Cardiac fibroblast (primary cell): ENCODE data around the gene CALHM1.

Source experiments
- DNase-seq, 2 donors: peaks; one replicate each; pipeline versions ENCODE4 v3.0.0 to v3.0.0-alpha.2; 2010; ENCODE audit warnings: low read depth in 2 of 2
- H3K4me3 ChIP-seq, 2 donors: replicated peaks in 1 of 2; 1 replicate in 1 of 2; 2 replicates in 1 of 2; pipeline ENCODE4 v1.5.1; 2011; ENCODE audit warnings: low read depth in 2 of 2, low read length in 2 of 2, mild to moderate bottlenecking in 2 of 2, moderate library complexity in 1 of 2
- TF ChIP-seq, protein P1 (sequence below): IDR thresholded peaks from one replicate; pipeline ENCODE4 v1.5.1; 2011; ENCODE audit warnings: low read depth, mild to moderate bottlenecking, low read length, inconsistent platforms

The CALHM1 gene

DNA sequence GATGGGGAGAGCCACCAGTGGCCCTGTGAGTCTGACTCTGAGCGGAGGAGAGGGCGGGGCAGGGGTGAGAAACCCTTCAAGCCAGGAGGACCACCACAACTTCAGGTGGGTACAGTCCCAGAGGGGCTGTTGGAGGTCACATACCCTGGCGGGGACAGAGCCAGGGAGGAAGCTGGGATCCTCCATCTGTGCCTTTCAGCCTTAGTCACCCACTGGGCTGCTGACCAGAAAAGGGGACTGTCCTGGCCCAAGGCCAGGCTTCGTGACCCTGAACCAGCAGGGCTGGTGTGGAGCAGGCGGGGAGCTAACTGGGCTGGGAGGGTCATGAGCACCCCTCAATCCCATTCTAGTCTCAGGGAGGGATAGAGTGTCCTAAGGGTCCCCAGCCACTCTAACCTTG is 21.8 kb upstream of the CALHM1 start:
- peak; percentile 45 to 55 for DNase-seq
- H3K4me3 ChIP-seq: no peak overlapping the region
- TF ChIP-seq, protein P1, sequence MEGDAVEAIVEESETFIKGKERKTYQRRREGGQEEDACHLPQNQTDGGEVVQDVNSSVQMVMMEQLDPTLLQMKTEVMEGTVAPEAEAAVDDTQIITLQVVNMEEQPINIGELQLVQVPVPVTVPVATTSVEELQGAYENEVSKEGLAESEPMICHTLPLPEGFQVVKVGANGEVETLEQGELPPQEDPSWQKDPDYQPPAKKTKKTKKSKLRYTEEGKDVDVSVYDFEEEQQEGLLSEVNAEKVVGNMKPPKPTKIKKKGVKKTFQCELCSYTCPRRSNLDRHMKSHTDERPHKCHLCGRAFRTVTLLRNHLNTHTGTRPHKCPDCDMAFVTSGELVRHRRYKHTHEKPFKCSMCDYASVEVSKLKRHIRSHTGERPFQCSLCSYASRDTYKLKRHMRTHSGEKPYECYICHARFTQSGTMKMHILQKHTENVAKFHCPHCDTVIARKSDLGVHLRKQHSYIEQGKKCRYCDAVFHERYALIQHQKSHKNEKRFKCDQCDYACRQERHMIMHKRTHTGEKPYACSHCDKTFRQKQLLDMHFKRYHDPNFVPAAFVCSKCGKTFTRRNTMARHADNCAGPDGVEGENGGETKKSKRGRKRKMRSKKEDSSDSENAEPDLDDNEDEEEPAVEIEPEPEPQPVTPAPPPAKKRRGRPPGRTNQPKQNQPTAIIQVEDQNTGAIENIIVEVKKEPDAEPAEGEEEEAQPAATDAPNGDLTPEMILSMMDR: no peak

DNA sequence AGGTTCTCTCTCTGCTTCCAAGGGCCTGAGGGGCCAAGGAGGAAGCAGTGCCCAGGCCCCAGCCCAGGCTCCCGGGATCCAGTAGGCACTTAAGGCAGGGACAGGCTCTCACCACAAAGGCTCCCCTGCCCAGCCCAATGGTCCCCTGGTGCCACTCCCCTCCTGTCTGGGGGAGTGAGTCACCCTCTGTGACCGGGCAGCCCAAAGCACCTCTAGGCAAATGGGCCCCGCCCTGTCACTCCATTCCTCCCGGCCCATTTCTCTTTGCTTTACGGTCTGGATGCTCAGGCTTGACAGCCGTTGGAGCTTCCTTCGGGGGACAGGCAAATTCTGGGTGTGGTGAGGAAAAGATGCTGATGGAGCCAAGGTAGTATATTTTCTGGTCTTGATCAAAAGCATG is 20.4 kb upstream of the CALHM1 start, which contains the start of gene CALHM3:
CALHM3 (minus strand) TSS at position 106 of the 400 bp plus-strand sequence. CDS start 208 bp downstream, outside the sequence.
- DNase-seq: no peak
- no peak within 1 kb of the TSS for H3K4me3 ChIP-seq
- TF ChIP-seq, protein P1: no peak

DNA sequence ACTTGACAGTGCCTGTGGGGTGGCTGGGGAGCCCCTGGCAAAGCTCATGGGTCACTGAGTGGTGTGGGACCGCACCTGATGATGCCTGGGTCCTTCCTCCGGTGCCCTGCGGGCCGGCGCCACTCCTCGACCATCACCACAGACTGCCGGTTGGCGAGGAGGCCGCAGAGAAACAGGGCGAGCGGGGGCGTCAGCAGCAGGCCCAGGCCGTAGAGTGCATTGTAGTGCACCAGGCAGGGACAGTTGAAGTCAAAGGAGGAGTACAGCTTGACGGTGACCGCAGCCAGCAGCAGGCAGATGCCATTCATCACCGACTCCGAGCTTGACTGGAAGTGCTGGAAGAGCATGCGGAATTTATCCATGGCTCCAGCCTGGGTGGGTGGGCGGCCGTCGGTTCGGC is 20.0 kb upstream of the CALHM1 start:
- TF ChIP-seq, protein P1: no peak
- no peak overlapping the region for H3K4me3 ChIP-seq
- no peak for DNase-seq

DNA sequence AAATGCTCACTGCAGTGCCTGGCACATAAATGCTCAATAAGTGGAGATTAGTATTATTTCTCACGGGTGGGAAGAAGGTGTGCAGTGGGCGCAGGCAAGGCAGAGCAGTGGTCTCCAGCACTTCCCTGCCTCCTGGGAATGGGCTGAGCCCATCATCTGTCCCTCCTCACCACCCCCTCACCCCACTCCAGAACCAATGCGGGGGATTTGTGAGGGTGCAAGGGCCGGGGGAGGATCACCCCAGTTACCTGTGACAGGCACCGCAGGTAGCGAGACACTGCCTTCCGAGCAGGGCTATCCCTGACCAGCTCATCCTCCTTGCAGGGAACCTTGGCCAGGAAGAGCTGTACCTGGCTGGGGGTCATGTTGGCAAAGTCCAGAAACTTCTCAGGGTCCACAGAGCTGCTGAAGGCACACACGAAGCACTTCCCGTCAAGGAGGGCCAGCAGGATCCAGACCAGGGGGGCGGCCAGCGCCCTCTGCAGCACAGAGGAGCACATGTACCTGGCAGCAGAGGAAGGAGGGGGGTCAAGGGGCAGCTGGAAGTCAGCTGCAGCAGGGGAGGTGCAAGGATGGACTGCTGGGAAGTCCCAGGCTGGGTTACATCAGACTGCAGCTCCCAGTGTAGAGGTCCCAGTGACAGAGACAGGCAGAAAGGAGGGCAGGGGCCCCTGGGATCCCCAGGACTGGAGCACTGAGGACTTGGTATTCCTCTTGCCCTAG is 17.5 kb upstream of the CALHM1 start:
- H3K4me3 ChIP-seq: no peak overlapping the region
- TF ChIP-seq, protein P1: peak; percentile 5
- peak in 1 of 2 donors; percentile 40 for DNase-seq

DNA sequence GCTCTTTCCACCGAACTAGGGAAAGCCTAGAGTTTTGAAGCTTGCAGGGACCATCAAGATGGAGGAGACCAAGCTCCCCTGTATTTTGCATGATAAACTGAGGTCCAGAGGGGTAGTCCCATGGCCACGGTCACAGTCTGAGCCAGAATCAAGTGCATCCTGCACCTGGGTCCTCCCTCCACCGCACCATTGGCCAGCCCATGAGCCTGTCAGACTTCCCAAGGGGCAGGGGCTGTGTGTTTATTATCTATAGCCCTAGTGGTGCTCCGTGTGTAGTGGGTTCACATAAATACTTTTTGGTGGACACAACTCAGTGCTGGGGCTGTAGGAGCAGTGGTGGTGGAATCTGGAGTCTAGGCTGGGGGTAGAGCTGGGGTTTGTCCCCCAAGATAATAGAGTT is 16.7 kb upstream of the CALHM1 start:
- no peak for DNase-seq
- H3K4me3 ChIP-seq: no peak overlapping the region
- TF ChIP-seq, protein P1: no peak

DNA sequence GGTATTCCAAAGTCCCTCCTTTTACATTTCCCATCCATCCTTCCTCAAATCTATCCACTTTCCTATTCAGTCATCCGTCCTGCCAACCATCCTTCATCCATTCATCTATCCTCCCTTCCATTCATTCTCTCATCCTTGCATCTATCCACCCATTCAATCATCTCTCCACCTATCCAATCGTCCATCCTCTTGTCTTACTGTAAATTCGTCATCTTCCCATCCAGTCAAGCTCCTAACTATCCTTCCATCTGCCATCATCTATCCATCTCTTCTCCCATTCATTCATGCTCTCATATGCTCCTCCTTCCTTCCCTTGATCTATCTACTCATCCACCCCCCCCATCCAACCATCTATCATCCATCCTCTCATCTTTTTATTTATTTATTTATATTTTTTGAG is 15.4 kb upstream of the CALHM1 start:
- DNase-seq: no peak
- H3K4me3 ChIP-seq: no peak overlapping the region
- TF ChIP-seq, protein P1: no peak
